ENCODE data around the gene IRF3. TPM values are rescaled to one million over a fixed set of nuclear protein-coding genes. Genes with fewer than 3 reads are reported as not detected.

Gene IRF3
- total RNA-seq, 4 donors from 2014 or later, result 61.3 to 164 (median 81.0) TPM

DNA sequence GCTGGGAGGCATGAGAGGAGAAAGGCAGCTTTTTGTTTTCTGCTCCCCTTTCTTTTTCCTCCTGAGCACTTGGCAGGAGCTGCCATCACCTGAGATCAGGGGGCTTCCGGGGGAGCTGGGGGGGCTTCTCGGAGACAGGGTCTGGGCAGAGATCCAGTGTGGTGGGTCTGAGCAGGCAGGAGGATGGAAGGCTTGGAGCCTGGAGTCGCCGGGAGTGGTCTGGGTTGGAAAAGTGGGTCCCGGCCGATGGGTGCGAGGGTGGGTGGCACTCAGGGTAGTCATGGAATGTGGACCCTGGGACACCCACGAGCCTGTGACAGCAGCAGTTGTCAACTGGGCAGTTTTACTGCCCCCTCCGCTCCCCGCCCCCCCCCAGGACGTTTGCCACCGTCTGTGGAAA lies 21.5 kb upstream of the IRF3 start:
- Histone ChIP-seq H3K4me3 (no peak overlapping the region), H3K9me3 (no peaks in the 10 kb centered on the region), H3K27ac (no peak overlapping the region), H3K4me1 (peaks cover 27% of the 10 kb centered on the region), H3K36me3 (peaks cover 49% of the 10 kb centered on the region), H3K27me3 (no peaks in the 10 kb centered on the region)
- no peak for DNase-seq (ENCODE audit: low spot score in 2 of 2)
- 82% methylated on average over 6 of the region's 12 CpGs for WGBS
- TF ChIP-seq, protein P1, sequence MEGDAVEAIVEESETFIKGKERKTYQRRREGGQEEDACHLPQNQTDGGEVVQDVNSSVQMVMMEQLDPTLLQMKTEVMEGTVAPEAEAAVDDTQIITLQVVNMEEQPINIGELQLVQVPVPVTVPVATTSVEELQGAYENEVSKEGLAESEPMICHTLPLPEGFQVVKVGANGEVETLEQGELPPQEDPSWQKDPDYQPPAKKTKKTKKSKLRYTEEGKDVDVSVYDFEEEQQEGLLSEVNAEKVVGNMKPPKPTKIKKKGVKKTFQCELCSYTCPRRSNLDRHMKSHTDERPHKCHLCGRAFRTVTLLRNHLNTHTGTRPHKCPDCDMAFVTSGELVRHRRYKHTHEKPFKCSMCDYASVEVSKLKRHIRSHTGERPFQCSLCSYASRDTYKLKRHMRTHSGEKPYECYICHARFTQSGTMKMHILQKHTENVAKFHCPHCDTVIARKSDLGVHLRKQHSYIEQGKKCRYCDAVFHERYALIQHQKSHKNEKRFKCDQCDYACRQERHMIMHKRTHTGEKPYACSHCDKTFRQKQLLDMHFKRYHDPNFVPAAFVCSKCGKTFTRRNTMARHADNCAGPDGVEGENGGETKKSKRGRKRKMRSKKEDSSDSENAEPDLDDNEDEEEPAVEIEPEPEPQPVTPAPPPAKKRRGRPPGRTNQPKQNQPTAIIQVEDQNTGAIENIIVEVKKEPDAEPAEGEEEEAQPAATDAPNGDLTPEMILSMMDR (IDR thresholded peaks at IDR 0.05), result no peak
- no peak for TF ChIP-seq POLR2AphosphoS5 (IDR thresholded peaks at IDR 0.05)
- TF ChIP-seq POLR2A (IDR thresholded peaks at IDR 0.05), result no peak
- no peak for TF ChIP-seq EP300 (IDR thresholded peaks at IDR 0.05)

DNA sequence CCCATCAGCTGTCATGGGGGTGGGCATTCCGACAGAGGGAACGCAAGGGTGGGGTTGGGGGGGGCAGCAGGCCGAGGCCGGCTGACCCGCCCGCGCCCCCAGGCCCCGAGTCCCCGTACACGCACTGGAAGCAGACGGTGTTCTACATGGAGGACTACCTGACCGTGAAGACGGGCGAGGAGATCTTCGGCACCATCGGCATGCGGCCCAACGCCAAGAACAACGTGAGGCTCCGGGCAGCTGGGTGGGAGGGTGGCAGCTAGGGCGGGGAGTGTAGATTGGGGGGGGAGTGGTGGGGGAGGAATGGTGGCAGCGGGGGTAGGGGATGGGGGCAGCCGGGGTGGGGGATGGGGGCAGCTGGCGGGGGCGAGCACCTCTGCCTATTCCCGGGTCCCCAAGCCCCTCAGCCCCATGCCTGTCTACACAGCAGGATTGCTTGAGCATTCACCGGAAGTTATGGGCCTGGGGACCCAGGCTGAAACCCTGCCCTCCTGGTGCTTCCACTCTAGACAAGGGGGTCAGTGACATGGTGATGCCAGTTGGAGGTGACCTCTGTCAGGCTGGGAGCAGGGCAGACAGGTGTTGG lies 20.9 kb upstream of the IRF3 start:
- TF ChIP-seq, protein P1 (IDR thresholded peaks at IDR 0.05), result no peak
- no peak for TF ChIP-seq POLR2A (IDR thresholded peaks at IDR 0.05)
- no peak for TF ChIP-seq POLR2AphosphoS5 (IDR thresholded peaks at IDR 0.05)
- no peak for TF ChIP-seq EP300 (IDR thresholded peaks at IDR 0.05)
- H3K36me3 ChIP-seq, result peaks cover 55% of the 10 kb centered on the region

DNA sequence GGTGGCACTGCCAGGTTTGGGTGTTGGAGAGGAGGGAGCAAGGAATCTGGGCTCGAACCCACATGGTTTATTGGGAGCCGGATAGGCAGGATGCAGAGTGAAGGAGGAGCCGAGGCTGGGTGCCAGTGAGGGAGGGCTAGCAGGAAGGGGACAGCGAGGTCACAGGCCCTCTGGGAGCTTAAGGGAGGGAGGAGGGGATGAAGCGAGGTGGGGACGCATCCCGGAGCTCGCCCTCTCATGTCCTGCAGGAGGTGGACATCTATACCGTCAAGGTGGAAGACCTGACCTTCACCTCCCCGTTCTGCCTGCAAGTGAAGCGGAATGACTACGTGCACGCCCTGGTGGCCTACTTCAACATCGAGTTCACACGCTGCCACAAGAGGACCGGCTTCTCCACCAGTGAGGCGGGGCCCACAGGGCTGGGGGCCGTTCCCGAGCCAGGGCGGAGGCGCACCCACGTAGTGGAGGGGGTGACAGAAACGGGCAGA lies 20.2 kb upstream of the IRF3 start:
- Histone ChIP-seq H3K27me3 (no peaks in the 10 kb centered on the region), H3K27ac (no peak overlapping the region), H3K9me3 (no peaks in the 10 kb centered on the region), H3K4me3 (no peak overlapping the region), H3K36me3 (peaks cover 57% of the 10 kb centered on the region), H3K4me1 (peaks cover 21% of the 10 kb centered on the region)
- 50% methylated on average over 19 of the region's 23 CpGs for WGBS
- peak in 1 of 2 donors; percentile 66 for DNase-seq (ENCODE audit: low spot score in 2 of 2)
- TF ChIP-seq, protein P1 (IDR thresholded peaks at IDR 0.05), result no peak
- TF ChIP-seq EP300 (IDR thresholded peaks at IDR 0.05) (no peak), POLR2A (IDR thresholded peaks at IDR 0.05) (no peak), POLR2AphosphoS5 (IDR thresholded peaks at IDR 0.05) (no peak)

More for the DNA sequence above, 20.9 kb upstream of the IRF3 start:
- DNase-seq (ENCODE audit: low spot score in 2 of 2), result peak in 1 of 2 donors; percentile 69
- Histone ChIP-seq H3K27me3 (no peaks in the 10 kb centered on the region), H3K4me3 (no peak overlapping the region), H3K4me1 (peaks cover 26% of the 10 kb centered on the region), H3K27ac (no peak overlapping the region), H3K9me3 (no peaks in the 10 kb centered on the region)
- 89% methylated on average over 3 of the region's 27 CpGs for WGBS

DNA sequence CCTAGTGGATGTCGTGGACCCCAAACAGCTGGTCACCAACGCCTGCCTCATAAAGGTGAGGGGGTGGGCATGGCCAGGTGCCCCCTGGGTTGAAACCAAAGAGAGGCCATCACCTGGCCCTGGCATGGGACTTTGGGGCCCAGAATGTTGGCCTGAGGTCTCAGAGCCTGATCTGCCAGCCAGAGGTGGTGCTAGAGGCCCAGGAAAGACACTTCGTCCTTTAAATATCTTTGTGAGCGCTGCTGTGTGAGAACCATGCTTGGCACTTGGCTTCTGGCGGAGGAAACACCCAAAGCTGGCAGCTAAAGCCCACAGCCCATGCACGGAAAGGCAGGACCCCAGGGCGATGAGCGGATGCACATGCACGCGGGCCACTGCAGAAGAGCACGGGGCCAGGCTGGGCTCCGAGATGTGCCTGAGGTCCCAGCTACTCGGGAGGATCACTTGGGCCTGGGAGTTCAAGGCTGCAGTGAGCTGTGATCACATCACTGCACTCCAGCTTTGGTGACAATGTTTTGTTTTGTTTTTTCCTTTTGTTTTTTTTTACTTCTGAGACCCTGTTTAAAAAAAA lies 19.4 kb upstream of the IRF3 start:
- TF ChIP-seq POLR2A (IDR thresholded peaks at IDR 0.05), result no peak
- TF ChIP-seq EP300 (IDR thresholded peaks at IDR 0.05), result no peak
- TF ChIP-seq POLR2AphosphoS5 (IDR thresholded peaks at IDR 0.05), result no peak
- TF ChIP-seq, protein P1 (IDR thresholded peaks at IDR 0.05), result no peak
- 83% methylated on average over 9 of the region's 13 CpGs for WGBS
- DNase-seq (ENCODE audit: low spot score in 2 of 2), result no peak
- Histone ChIP-seq H3K36me3 (peaks cover 57% of the 10 kb centered on the region), H3K27me3 (no peaks in the 10 kb centered on the region), H3K27ac (no peak overlapping the region), H3K4me3 (no peak overlapping the region), H3K9me3 (no peaks in the 10 kb centered on the region), H3K4me1 (peaks cover 21% of the 10 kb centered on the region)

DNA sequence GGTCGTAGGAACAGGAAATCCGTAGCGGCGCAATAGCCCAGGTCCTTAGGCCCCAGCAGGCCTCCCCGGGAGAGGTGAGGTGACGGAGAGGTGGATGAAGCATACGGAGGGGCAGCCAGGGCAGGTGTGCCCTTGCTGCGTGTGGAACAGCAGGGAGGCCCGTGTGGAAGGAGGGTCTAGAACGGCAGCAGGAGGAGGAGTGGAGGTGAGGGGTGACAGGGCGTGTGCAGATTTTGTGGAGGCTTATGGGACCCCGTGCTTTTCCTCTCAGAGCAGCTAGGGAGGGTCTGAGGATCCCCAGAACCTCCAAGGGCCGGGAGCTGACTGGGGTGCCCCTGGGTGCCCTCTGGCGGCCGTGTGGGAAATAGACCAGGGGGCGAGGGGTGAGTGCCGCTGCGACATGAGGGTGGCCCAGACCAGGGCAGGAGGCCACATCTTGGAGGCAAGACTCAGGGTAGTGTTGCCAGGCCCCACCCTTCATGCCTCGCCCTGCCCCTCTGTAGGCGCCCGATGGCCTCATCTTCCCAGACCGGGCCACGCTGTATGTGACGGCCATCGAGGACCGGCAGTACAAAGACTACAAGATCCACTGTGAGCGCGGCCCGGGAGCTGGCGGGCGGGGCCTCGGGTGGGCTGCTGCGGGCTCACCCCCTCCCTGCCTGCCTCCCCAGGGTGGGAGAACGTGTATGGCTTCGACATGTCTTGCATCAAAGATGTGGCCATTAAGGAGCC lies 18.8 kb upstream of the IRF3 start:
- TF ChIP-seq, protein P1 (IDR thresholded peaks at IDR 0.05), result peak in 1 of 2 donors; percentile 64
- TF ChIP-seq POLR2AphosphoS5 (IDR thresholded peaks at IDR 0.05), result no peak
- 84% methylated on average over 23 of the region's 35 CpGs for WGBS
- H3K9me3 ChIP-seq, result no peaks in the 10 kb centered on the region
- H3K27ac ChIP-seq, result no peak overlapping the region
- H3K4me3 ChIP-seq, result no peak overlapping the region
- H3K4me1 ChIP-seq, result peaks cover 21% of the 10 kb centered on the region
- peak in 1 of 2 donors; percentile 77 for DNase-seq (ENCODE audit: low spot score in 2 of 2)
- H3K36me3 ChIP-seq, result peaks cover 57% of the 10 kb centered on the region
- no peaks in the 10 kb centered on the region for H3K27me3 ChIP-seq
